HT-29 (cell line): Measurements from ENCODE around the gene SYK. TPM values are rescaled to one million over a fixed set of nuclear protein-coding genes. Genes with fewer than 3 reads are reported as not detected.
"Not testable (repeated sequence)": the region's sequence is repeated elsewhere in the genome, so short reads cannot be mapped to it uniquely, and the experiment has no call there.

Source experiments
- DNase-seq: peaks from one replicate; pipeline ENCODE4 v3.0.0-alpha.2; 2015; ENCODE audit warnings: low spot score
- total RNA-seq: library from RNA; depleted of rRNA; stranded (reverse); fragments of >200 nt; shearing (Covaris generic); gene quantifications from 2 replicates; pipeline ENCODE4 v1.2.3, GENCODE V29; 2014

SYK gene
- total RNA-seq, 1 experiment from 2014 or later: 24.2 TPM

DNA sequence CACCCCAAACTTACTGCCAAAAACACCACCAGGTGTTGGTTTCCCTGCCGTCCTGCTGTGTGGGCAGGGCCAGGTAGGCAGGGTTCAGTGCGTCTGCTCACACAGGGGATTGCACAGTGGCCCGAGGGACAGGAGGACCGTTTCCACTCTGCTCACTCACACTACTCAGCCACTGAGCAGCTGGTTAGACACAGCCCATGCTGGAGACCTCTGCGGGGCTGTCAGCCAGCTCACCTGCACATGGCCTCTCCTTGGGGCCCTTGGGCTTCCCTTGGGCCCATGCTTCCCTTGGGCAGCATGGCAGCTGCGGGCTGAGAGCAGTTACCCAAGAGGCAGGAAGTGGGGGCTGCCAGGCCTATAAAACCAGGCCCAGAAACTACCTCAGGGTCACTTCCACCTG is 79.0 kb downstream of the SYK start:
- DNase-seq: no peak

DNA sequence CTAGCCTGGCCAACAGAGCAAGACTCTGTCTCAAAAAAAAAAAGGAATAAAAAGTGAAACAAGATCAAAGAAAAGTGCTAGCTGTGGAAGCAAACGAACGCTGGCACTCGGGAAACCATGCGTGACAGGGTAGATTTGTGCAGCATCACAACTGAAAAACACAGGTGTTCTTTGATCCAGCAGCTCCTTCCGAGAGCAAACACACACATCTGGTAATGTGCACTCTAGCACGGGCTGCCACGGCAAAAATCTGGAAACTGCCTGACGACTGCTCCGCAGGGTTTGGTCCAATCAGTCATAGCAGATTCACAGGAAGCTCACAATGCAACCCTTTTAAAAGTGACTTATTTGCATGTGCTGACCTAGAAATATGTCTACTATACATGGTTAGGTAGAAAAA is 80.0 kb downstream of the SYK start:
- DNase-seq: no peak

- DNase-seq: no peak
These were observed 81.5 kb downstream of the SYK start for GRCh38 chr9:90882991-90883600.

DNA sequence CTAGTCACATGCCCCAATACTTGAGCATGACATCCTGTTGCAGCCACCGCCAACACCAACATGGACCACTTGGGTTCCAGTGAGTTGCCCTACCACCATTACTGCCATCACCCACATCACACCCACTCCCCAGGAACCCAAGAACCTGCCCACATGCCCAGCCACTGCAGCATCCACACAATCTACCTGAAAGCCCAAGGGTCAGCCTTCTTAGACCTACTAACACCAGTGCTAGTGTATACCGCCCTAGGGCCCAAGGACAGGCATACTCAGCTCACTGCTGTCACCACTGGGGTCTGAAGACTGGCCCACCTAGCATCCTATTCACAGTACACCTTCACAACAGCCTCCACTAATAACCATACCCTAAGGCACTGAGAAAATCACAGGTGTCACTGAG is 82.0 kb downstream of the SYK start:
- no peak for DNase-seq

GRCh38 chr9:90884178-90884577 is 82.6 kb downstream of the SYK start:
- no peak for DNase-seq

DNA sequence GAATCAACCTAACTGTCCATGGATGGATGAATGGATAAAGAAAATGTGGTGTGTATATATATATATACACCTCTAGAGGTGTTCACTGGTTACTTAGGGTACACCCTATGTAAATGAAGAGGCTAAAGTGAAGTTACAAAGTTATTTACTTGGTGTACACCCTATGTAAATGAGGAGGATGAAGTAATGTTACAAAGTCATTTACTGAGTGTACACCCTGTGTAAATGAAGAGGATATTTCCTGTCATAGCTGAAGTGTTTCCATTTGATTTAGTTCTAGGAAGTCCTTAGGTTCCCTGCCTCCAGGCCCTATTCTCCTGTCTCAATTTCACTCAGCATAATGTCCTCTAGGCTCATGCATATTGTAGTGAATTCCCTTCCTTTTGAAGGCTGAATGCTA is 85.2 kb downstream of the SYK start:
- DNase-seq: not testable (repeated sequence)

DNA sequence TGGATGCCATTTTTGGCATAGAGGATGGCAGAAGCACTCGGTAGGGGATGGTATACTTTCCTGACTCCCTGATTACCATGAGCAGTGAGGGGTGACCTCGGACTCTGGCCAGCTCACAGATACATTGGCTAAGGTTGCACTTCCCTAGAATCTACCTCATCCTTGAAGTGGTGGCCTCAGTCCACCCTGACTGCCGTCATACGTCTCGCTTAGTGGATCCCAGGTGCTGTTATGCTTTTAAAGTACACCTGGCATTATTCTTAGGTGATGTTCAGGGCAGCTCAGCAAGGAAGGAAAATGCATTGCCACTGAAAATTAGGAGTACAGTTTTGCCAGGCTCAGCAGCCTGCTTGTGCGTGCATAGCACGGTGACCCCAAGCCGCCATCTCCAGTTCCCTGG is 87.3 kb downstream of the SYK start:
- DNase-seq: no peak

DNA sequence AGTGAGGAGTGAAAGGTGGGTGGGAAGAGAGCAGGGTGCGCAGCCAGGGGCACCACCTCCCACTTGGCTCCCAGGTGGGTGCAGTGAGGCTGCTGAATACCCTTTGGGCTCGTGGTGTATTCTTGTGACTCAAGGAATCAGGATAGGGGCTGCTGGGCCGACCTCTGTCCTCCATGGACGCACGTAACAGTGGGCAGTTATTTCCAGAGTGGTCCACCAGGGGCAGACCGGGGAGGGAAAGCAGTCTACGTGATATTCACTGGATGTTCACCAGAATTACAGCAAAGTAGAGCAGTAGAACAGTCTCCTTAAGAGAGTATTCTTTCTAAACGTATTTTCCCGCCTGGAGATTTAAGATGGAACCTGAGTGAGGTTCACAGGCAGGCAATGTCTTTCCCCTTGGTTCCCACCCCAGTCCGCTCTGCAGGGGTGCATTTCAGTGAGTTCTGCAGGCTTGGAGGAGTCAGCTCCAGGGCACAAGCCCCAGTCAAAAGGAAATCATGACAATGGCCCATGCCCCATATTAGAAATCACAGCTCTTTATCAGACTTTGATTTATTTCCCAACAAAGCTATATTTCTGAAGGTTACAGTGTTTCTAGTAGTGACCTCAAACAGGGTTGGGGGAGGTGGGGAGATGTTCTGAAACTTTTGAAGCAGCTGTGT is 88.7 kb downstream of the SYK start:
- DNase-seq: no peak

GRCh38 chr9:90891308-90892040 is 89.9 kb downstream of the SYK start:
- DNase-seq: no peak

DNA sequence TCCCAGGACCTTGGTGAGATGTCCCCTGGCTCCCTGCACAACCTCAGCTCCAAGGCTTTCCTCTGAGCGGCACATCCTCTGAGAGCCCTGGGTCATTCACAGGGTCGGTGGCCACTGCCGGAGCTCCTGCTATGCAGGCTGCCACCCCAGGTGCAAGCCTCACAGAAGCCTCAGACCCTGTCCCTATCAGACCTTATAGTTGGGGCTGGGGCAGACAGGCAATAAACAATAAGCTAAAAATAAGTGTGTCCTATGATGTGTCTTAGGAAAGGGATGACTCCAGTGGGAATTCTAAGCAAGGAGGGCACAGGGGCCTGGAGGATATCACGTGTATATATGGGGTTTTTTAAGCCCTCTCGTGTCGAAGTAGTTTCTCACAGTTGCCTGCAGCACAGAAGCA is 91.3 kb downstream of the SYK start:
- DNase-seq: no peak

DNA sequence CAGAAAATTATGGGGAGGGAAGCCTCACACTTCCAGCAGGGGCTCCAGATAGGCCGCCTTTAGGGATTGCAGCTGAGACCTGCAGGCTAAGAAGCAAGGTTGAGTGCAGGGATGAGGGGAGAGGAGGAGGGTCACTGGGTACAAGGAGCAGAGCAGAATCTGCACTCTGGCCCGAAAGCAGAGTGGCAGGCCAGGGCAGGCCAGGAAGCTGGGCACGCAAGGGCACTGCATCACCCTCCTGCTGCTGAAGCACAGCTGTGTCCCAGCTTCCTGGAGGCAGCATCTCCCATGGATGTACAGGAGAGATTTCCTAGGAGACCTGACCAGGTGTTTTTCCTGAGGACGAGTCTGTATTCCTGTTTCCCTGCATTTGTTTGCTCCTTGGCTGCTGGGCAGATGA is 92.1 kb downstream of the SYK start:
- DNase-seq: no peak

- DNase-seq: peak; percentile 4
These were observed 93.5 kb downstream of the SYK start for GRCh38 chr9:90894986-90895687.

DNA sequence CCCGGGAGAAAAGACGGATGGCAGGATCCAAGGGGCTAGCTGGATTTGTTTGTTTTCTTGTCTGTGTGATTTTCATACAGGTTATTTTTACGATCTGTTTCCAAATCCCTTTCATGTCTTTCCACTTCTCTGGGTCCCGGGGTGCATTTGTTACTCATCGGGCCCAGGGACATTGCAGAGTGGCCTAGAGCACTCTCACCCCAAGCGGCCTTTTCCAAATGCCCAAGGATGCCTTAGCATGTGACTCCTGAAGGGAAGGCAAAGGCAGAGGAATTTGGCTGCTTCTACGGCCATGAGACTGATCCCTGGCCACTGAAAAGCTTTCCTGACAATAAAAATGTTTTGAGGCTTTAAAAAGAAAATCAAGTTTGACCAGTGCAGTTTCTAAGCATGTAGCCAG is 94.2 kb downstream of the SYK start:
- DNase-seq: no peak

DNA sequence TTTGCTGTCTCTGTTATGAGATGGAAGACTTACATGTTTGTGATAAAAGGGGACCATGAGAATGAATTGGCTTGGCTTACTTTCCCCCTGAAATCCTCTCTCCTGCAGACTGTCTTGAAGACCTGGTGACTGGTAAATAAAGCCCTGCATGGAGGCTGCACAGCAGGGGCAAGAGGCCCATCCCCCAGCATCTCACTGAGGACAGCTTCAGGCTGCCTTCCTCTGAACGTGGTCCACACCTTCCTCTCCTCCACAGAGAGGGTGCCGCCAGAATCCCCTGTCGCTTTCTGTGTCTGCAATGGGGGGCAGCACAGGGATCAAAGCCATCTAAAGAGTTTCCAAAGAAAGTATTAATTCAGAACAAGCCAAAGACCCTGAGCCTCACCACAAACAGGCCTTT is 94.6 kb downstream of the SYK start:
- no peak for DNase-seq

- no peak for DNase-seq
These were observed 96.6 kb downstream of the SYK start for GRCh38 chr9:90898228-90898627.

- no peak for DNase-seq
These were observed 97.7 kb downstream of the SYK start for GRCh38 chr9:90899287-90899686.

DNA sequence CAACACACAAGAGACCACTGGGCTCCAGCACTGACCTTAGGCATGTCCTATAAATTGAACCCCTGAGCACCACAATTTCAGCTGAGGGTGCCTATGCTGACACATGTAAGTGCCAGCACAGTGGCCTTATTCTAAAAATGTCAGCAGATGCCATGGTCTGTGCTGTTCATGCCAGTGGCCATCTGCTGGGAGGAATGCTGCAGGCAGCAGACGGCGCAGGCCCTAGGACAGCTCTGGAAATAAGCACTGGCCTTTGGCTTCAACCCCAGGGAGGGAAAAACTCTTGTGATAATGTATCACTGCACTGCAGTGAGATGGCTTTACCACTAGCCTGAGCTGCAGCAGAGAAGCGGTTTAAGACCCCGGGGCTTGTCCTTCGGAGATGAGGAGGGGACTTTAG is 98.5 kb downstream of the SYK start:
- no peak for DNase-seq

DNA sequence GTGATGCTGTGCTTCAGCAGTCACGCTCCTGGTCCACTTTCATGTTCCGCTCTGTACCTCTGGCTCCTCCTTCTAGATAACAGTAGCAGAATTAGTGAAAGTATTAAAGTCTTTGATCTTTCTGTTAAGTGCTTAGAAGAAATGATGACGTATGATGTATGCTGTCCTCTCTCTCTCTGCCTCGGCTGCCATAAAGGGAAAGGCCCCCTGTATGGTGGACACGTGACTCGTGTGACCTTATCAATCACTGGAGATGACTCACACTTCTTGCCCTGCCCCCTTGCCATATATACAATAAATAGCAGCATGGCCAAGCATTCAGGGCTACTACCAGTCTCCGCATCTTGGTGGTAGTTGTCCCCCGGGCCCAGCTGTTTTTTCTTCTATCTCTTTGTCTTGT is 100.3 kb downstream of the SYK start:
- no peak for DNase-seq

DNA sequence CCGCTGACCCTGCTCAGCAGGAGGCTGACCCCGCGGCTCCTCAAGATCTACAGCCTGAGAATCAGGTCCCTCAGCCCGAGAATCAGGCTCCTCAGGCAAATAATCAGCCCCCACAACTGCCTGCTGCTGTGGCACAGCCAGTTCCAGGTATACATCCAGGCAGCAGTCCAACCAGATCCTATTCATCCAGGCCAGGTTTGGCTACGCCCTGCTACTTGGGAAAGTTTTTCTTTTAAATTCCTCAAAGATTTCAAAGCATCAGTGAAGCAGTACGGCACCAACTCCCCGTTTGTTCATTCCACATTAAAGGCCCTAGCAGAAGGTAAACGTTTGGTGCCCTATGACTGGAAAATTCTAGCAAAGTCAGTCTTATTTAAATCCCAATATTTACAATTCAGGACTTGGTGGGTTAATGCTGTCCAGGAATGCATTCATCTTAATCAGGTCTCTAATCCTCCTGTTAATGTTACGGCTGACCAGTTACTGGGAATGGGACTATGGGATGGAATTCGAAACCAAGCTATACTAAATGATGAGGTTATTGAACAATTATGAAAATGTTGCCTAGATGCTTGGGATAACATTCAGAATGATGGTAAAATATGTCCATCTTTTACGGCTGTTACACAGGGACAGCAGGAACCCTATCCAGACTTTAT is 102.3 kb downstream of the SYK start:
- no peak for DNase-seq

- no peak for DNase-seq
These were observed 103.3 kb downstream of the SYK start for GRCh38 chr9:90904706-90905478.

DNA sequence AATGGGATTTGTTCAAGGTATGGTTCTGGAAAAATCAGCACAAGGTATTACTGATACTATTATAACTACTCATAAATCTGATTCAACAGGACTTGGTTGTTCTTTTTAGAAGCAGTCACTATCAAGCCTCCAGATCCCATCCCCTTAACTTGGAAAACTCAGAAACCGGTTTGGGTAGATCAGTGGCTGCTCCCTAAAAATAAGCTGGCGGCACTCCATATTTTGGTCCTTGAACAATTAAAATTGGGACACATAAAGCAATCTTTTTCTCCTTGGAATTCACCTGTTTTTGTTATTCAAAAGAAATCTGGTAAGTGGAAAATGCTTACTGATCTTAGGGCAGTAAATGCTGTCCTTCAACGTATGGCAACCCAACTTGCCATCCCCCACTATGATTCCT is 104.2 kb downstream of the SYK start:
- DNase-seq: no peak
